Sigmoid colon (tissue), 7 donors: ENCODE results near the gene ESR1. TPM values are rescaled to one million over a fixed set of nuclear protein-coding genes. Genes with fewer than 3 reads are reported as not detected.

Experiments used
- DNase-seq: peaks from one replicate; pipeline ENCODE4 v3.0.0-alpha.2; 2019
- H3K27ac ChIP-seq, 4 donors: fragments of 200-600 bp; sonication (generic); one replicate each; pipeline ENCODE4 v1.5.1; 2016 to 2019; ENCODE audit warnings: mild to moderate bottlenecking in 1 of 4
- H3K27me3 ChIP-seq, 3 donors: fragments of 200-600 bp; sonication (generic); one replicate each; pipeline ENCODE4 v1.5.1; 2019; ENCODE audit warnings: mild to moderate bottlenecking in 1 of 3
- H3K36me3 ChIP-seq, 4 donors: fragments of 200-600 bp; sonication (generic); one replicate each; pipeline ENCODE4 v1.5.1; 2016 to 2019
- H3K4me1 ChIP-seq, 4 donors: fragments of 200-600 bp; sonication (generic); one replicate each; pipeline ENCODE4 v1.5.1; 2017 to 2019
- H3K4me3 ChIP-seq, 4 donors: fragments of 200-600 bp; sonication (generic); one replicate each; pipeline ENCODE4 v1.5.1; 2017 to 2019; ENCODE audit warnings: mild to moderate bottlenecking in 2 of 4, moderate library complexity in 1 of 4
- H3K9me3 ChIP-seq, 4 donors: fragments of 200-600 bp in 3 of 4; sonication (generic) in 3 of 4; one replicate each; pipeline versions ENCODE4 v1.5.1 to v1.6.1; 2013 to 2019
- CTCF ChIP-seq, 4 experiments: fragments of 450-650 bp in 3 of 4; fragments of 200-600 bp in 1 of 4; IDR thresholded peaks; one replicate each; pipeline ENCODE4 v1.5.1; 2016 to 2019; ENCODE audit warnings: antibody characterized with exemption in 4 of 4, mild to moderate bottlenecking in 3 of 4, moderate library complexity in 2 of 4
- EP300 ChIP-seq, 4 donors: sonication (generic); formaldehyde crosslinking; IDR thresholded peaks; one replicate each; pipeline ENCODE4 v1.6.1; 2017; ENCODE audit warnings: antibody characterized with exemption in 4 of 4
- POLR2A ChIP-seq, 2 donors: fragments of 450-650 bp; IDR thresholded peaks; one replicate each; pipeline ENCODE4 v1.6.1; 2016; ENCODE audit warnings: antibody characterized with exemption in 2 of 2, mild to moderate bottlenecking in 2 of 2, moderate library complexity in 2 of 2
- POLR2AphosphoS5 ChIP-seq, 4 donors: sonication (generic); formaldehyde crosslinking; IDR thresholded peaks; one replicate each; pipeline ENCODE4 v1.6.1; 2017; ENCODE audit warnings: antibody characterized with exemption in 4 of 4
- WGBS, 2 donors: extraction: QIAGEN DNeasy Blood & Tissue Kit; methylation state at CpG; one replicate each; pipeline ENCODE4 v1.1.7; 2013; 5-methylcytosine and 5-hydroxymethylcytosine counted together
- intact Hi-C: fragments of 100-400 bp; cut with DNase I; formaldehyde crosslinking; loops from one replicate; pipeline ENCODE4 v1.15.1; 2023
- polyA plus RNA-seq, 3 donors: library from polyadenylated mRNA; stranded (reverse); fragments of 200-250 nt; gene quantifications; one replicate each; pipeline ENCODE4 v1.2.3, GENCODE V29; 2013
- total RNA-seq, 4 donors: library from RNA; depleted of rRNA; stranded (reverse); fragments of >200 nt; gene quantifications; one replicate each; pipeline ENCODE4 v1.1.0, GENCODE V29; 2016
- donor health status: healthy with polysubstance abuse.
- donor health status: Bipolar disorder and iron deficiency.
- donor health status: healthy.

The ESR1 gene
- total and polyA plus RNA-seq, 7 donors = under 0.01 to 2.2 (median 0.91) TPM; not detected in 1

GRCh38 chr6:151763303-151763702, 44.2 kb upstream of the ESR1 start:
- H3K4me1 ChIP-seq = no peaks in the 10 kb centered on the region
- H3K36me3 ChIP-seq = no peaks in the 10 kb centered on the region
- intact Hi-C loops = loop anchor here (10.0 kb wide), 1 partner anchor 361 kb away; no protein-coding TSS in a partner anchor
- H3K27ac ChIP-seq = peak overlapping the region in 1 of 4 donors; percentile 43
- peak overlapping the region in 2 of 4 donors; percentile 9 to 14 for H3K4me3 ChIP-seq
- DNase-seq = no peak
- H3K9me3 ChIP-seq = no peaks in the 10 kb centered on the region
- WGBS, 2 donors = 72 to 81% methylated on average over 9 of the region's 9 CpGs
- no peak for TF ChIP-seq EP300 (IDR thresholded peaks at IDR 0.05)
- peak in 1 of 4 experiments; percentile 9 for TF ChIP-seq CTCF (IDR thresholded peaks at IDR 0.05)
- no peaks in the 10 kb centered on the region for H3K27me3 ChIP-seq

GRCh38 chr6:151763938-151764680, 43.4 kb upstream of the ESR1 start:
- TF ChIP-seq EP300 (IDR thresholded peaks at IDR 0.05) (no peak), POLR2AphosphoS5 (IDR thresholded peaks at IDR 0.05) (peak in 1 of 4 donors; percentile 31), CTCF (IDR thresholded peaks at IDR 0.05) (peak in 3 of 4 experiments; percentile 16 to 45 (median 44))
- peak; percentile 91 for DNase-seq
- intact Hi-C loops = loop anchor here (10.0 kb wide), 1 partner anchor 361 kb away; no protein-coding TSS in a partner anchor
- H3K27ac ChIP-seq = peak overlapping the region in 1 of 4 donors; percentile 43
- H3K4me1 ChIP-seq = no peaks in the 10 kb centered on the region
- 15 to 29% methylated on average over 20 of the region's 20 CpGs for WGBS, 2 donors
- no peaks in the 10 kb centered on the region for H3K36me3 ChIP-seq
- no peaks in the 10 kb centered on the region for H3K27me3 ChIP-seq
- H3K4me3 ChIP-seq = peak overlapping the region in 3 of 4 donors; percentile 9 to 16 (median 14)
- H3K9me3 ChIP-seq = no peaks in the 10 kb centered on the region

GRCh38 chr6:151765444-151765886, 42.0 kb upstream of the ESR1 start:
- Histone ChIP-seq H3K4me3 (no peak overlapping the region), H3K27ac (no peak overlapping the region), H3K27me3 (no peaks in the 10 kb centered on the region), H3K36me3 (no peaks in the 10 kb centered on the region), H3K4me1 (no peaks in the 10 kb centered on the region), H3K9me3 (no peaks in the 10 kb centered on the region)
- WGBS, 2 donors = 1% methylated on average over 2 of the region's 2 CpGs
- intact Hi-C loops = loop anchor here (10.0 kb wide), 1 partner anchor 359 kb away; no protein-coding TSS in a partner anchor
- no peak for TF ChIP-seq POLR2AphosphoS5 (IDR thresholded peaks at IDR 0.05)
- no peak for TF ChIP-seq EP300 (IDR thresholded peaks at IDR 0.05)
- no peak for TF ChIP-seq POLR2A (IDR thresholded peaks at IDR 0.05)
- peak in 3 of 4 experiments; percentile 36 to 57 (median 53) for TF ChIP-seq CTCF (IDR thresholded peaks at IDR 0.05)
- no peak for DNase-seq

- intact Hi-C loops = no loop called here
- no peaks in the 10 kb centered on the region for H3K36me3 ChIP-seq
- no peaks in the 10 kb centered on the region for H3K9me3 ChIP-seq
- WGBS, 2 donors = 78 to 88% methylated on average over 1 of the region's 1 CpG
- no peaks in the 10 kb centered on the region for H3K27me3 ChIP-seq
- no peak for TF ChIP-seq POLR2A (IDR thresholded peaks at IDR 0.05)
- TF ChIP-seq EP300 (IDR thresholded peaks at IDR 0.05) = no peak
- TF ChIP-seq CTCF (IDR thresholded peaks at IDR 0.05) = no peak
- TF ChIP-seq POLR2AphosphoS5 (IDR thresholded peaks at IDR 0.05) = no peak
- no peak overlapping the region for H3K27ac ChIP-seq
- no peak for DNase-seq
- H3K4me3 ChIP-seq = no peak overlapping the region
- H3K4me1 ChIP-seq = no peaks in the 10 kb centered on the region
Observed at GRCh38 chr6:151772446-151772845, 35.0 kb upstream of the ESR1 start.
